PC-3 (cell line): ENCODE data around the gene TMED4. TPM values are rescaled to one million over a fixed set of nuclear protein-coding genes. Genes with fewer than 3 reads are reported as not detected.
"Not testable (repeated sequence)": the region's sequence is repeated elsewhere in the genome, so short reads cannot be mapped to it uniquely, and the experiment has no call there.

Source experiments
- ATAC-seq: fragments of 200-7000 bp; cut with Tn5 transposase; 2 replicates; pipeline ENCODE4 v1.9.1; 2020; ENCODE audit warnings: mild to moderate bottlenecking, moderate library complexity
- BruUV-seq: library from RNA; stranded (reverse); fragments of 400-500 nt; replicated peaks from 2 replicates; lab custom pipeline; 2021; lab: Mats Ljungman, UMichigan
- CTCF ChIA-PET: fragments of 300-600 bp; sonication (Branson Sonifier 250); formaldehyde crosslinking; loops from one replicate; lab custom pipeline; 2022; ENCODE audit warnings: antibody characterized with exemption; lab: Charles Lee
- POLR2A ChIA-PET: fragments of 300-600 bp; sonication (Branson Sonifier 250); formaldehyde crosslinking; loops from one replicate; lab custom pipeline; 2022; ENCODE audit warnings: antibody characterized with exemption; ENCODE audit not compliant: unreplicated experiment; lab: Charles Lee
- DNase-seq: peaks from one replicate; pipeline ENCODE4 v3.0.0-alpha.2; 2015
- H2AFZ ChIP-seq: fragments of 300-600 bp; sonication (generic); 2 replicates; pipeline ENCODE4 v1.6.0; 2016; ENCODE audit warnings: antibody characterized with exemption, low read length
- H3F3A ChIP-seq: fragments of 300-600 bp; sonication (generic); one replicate; pipeline ENCODE4 v1.6.0; 2017; ENCODE audit warnings: antibody characterized with exemption, low read length, control low read depth, mild to moderate bottlenecking; ENCODE audit not compliant: unreplicated experiment
- H3K27ac ChIP-seq: fragments of 300-600 bp; sonication (generic); 2 replicates; pipeline ENCODE4 v1.5.1; 2016; ENCODE audit warnings: mild to moderate bottlenecking, low read length
- H3K27me3 ChIP-seq: fragments of 300-600 bp; sonication (generic); 2 replicates; pipeline ENCODE4 v1.6.1; 2016; ENCODE audit warnings: low read length, mixed read lengths
- H3K36me3 ChIP-seq: fragments of 300-600 bp; sonication (generic); 2 replicates; pipeline ENCODE4 v1.6.1; 2016; ENCODE audit warnings: low read depth, mixed run types, low read length, mixed read lengths
- H3K4me1 ChIP-seq: fragments of 300-600 bp; sonication (generic); 2 replicates; pipeline ENCODE4 v1.5.1; 2016; ENCODE audit warnings: low read length; ENCODE audit not compliant: insufficient read depth
- H3K4me2 ChIP-seq: fragments of 300-600 bp; sonication (generic); 2 replicates; pipeline ENCODE4 v1.6.0; 2016; ENCODE audit warnings: low read length
- H3K4me3 ChIP-seq: fragments of 300-600 bp; sonication (generic); 2 replicates; pipeline ENCODE4 v1.5.1; 2016; ENCODE audit warnings: mild to moderate bottlenecking, low read length, mixed read lengths
- H3K79me2 ChIP-seq: fragments of 300-600 bp; sonication (generic); 2 replicates; pipeline ENCODE4 v1.6.1; 2017; ENCODE audit warnings: low read length, mixed read lengths
- H3K9ac ChIP-seq: fragments of 300-600 bp; sonication (generic); 2 replicates; pipeline ENCODE4 v1.6.0; 2016; ENCODE audit warnings: mild to moderate bottlenecking, low read length
- H3K9me2 ChIP-seq: fragments of 300-600 bp; sonication (generic); replicated peaks from 2 replicates; pipeline ENCODE4 v1.6.1; 2016; ENCODE audit warnings: mixed run types, low read length, mixed read lengths
- H3K9me3 ChIP-seq: fragments of 300-600 bp; sonication (generic); 2 replicates; pipeline ENCODE4 v1.6.1; 2016; ENCODE audit warnings: low read length, mixed read lengths
- H4K20me1 ChIP-seq: fragments of 300-600 bp; sonication (generic); 2 replicates; pipeline ENCODE4 v1.6.1; 2016; ENCODE audit warnings: low read length, mixed read lengths
- CTCF ChIP-seq: fragments of 300-600 bp; sonication (generic); conservative IDR thresholded peaks from 2 replicates; pipeline ENCODE4 v1.5.1; 2017; ENCODE audit warnings: antibody characterized with exemption, low read depth, mild to moderate bottlenecking, low read length
- EZH2 ChIP-seq: fragments of 300-600 bp; sonication (generic); IDR thresholded peaks from one replicate; pipeline ENCODE4 v1.6.1; 2017; ENCODE audit warnings: antibody characterized with exemption, mild to moderate bottlenecking, low read length; ENCODE audit not compliant: unreplicated experiment
- EZH2phosphoT487 ChIP-seq: fragments of 300-600 bp; sonication (generic); IDR thresholded peaks from 2 replicates; pipeline ENCODE4 v1.6.1; 2018; ENCODE audit warnings: mild to moderate bottlenecking, antibody characterized with exemption, low read length, borderline replicate concordance
- intact Hi-C: fragments of 100-400 bp; cut with micrococcal nuclease; formaldehyde crosslinking; loops from 2 replicates; pipeline ENCODE4 v1.9.0; 2023
- total RNA-seq: library from RNA; depleted of rRNA; stranded (reverse); fragments of >200 nt; gene quantifications from 2 replicates; pipeline ENCODE4 v1.2.3, GENCODE V29; 2014

Gene TMED4
- total RNA-seq, 1 experiment from 2014 or later = 80.0 TPM

DNA sequence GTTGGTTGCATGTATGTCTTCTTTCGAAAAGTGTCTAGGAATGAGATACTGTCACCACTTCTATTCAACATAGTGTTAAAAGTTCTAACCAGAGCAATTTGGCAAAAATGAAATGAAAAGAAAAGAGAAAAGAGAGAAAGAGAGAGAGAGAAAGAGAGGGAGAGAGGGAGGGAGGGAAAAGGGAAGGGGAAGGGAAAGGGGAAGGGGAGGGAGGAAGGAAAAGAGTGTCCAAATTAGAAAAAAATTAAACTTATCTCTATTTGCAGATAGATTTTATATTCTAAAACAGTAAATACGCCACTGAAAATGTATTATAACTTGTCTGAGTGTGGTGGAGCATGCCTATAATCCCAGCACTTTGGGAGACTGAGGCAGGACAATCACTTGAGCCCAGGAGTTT, 24.5 kb downstream of the TMED4 start:
- ATAC-seq (no peak), DNase-seq (no peak)
- intact Hi-C loops = no loop called here
- Histone ChIP-seq H4K20me1 (no peaks in the 10 kb centered on the region), H3K4me1 (peaks cover 6% of the 10 kb centered on the region), H3K36me3 (no peaks in the 10 kb centered on the region), H3K9me2 (no peaks in the 10 kb centered on the region), H3K9ac (no peak overlapping the region), H3K79me2 (no peaks in the 10 kb centered on the region), H3K27me3 (no peaks in the 10 kb centered on the region), H3K9me3 (no peaks in the 10 kb centered on the region), H3K4me2 (no peak overlapping the region), H3K27ac (no peak overlapping the region), H2AFZ (no peak overlapping the region), H3F3A (no peaks in the 10 kb centered on the region), H3K4me3 (no peak overlapping the region)
- CTCF ChIA-PET = no interaction called here
- no TSS peak for BruUV-seq
- POLR2A ChIA-PET = no interaction called here
- TF ChIP-seq EZH2 (no peak), CTCF (no peak), EZH2phosphoT487 (no peak)

DNA sequence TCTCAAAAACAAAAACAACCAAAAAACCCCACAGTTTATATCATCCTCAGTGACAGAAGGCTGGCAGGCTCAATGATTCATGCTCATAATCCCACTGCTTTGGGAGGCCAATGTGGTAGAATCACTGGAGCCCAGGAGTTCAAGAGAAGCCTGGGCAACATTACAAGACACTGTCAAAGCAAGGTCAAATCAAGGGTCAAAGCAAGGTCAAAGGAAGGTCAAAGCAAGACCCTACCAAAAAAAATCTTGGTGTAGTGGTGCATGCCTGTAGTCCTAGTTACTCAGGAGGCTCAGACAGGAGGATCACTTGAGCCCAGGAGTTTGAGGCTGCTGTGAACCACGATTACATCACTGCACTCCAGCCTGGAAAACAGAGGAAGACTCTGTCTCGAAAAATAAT, 26.7 kb downstream of the TMED4 start:
- Histone ChIP-seq H3K36me3 (no peaks in the 10 kb centered on the region), H3K4me1 (no peaks in the 10 kb centered on the region), H3K27ac (no peak overlapping the region), H4K20me1 (no peaks in the 10 kb centered on the region), H3K9ac (no peak overlapping the region), H3K27me3 (no peaks in the 10 kb centered on the region), H3K9me2 (no peaks in the 10 kb centered on the region), H3K4me3 (no peak overlapping the region), H3K79me2 (no peaks in the 10 kb centered on the region), H3K9me3 (no peaks in the 10 kb centered on the region), H3F3A (no peaks in the 10 kb centered on the region), H2AFZ (no peak overlapping the region), H3K4me2 (no peak overlapping the region)
- intact Hi-C loops = no loop called here
- TF ChIP-seq EZH2phosphoT487 = no peak
- TF ChIP-seq EZH2 = no peak
- no peak for DNase-seq
- POLR2A ChIA-PET = no interaction called here
- CTCF ChIA-PET = interaction anchor here (0.7 kb wide), 1 partner anchor 7 kb away, joined by 3 read pairs; no protein-coding TSS in a partner anchor
- no peak for ATAC-seq
- no TSS peak for BruUV-seq

- H2AFZ ChIP-seq, ATAC-seq, H3K27me3 ChIP-seq, H3K4me1 ChIP-seq, H3K79me2 ChIP-seq, H4K20me1 ChIP-seq, CTCF ChIA-PET, H3K9me2 ChIP-seq, H3F3A ChIP-seq, H3K9ac ChIP-seq, H3K9me3 ChIP-seq, intact Hi-C loops, POLR2A ChIA-PET, BruUV-seq, H3K27ac ChIP-seq, DNase-seq, H3K4me2 ChIP-seq, H3K36me3 ChIP-seq, H3K4me3 ChIP-seq: not testable (repeated sequence)
These were observed 29.5 kb downstream of the TMED4 start for GRCh38 chr7:44552473-44553005.

DNA sequence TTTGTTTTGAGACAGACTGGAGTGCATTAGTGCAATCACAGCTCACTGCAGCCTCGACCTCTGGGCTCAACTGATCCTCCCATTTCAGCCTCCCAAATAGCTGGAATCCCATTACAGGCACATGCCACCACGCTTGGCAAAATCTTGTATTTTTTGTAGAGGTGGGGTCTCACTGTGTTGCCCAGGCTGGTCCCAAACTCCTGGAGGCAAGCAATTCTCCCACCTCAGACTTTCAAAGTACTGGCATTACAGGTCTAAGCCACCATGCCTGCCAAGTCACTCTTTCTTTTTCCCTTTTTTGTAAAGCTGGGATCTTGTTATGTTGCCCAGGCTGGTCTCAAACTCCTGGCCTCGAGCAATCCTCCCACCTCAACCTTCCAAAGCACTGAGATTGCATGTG, 32.6 kb downstream of the TMED4 start:
- Histone ChIP-seq H3F3A (no peaks in the 10 kb centered on the region), H3K79me2 (no peaks in the 10 kb centered on the region), H2AFZ (no peak overlapping the region), H3K9me3 (no peaks in the 10 kb centered on the region), H3K9ac (no peak overlapping the region), H4K20me1 (no peaks in the 10 kb centered on the region), H3K36me3 (no peaks in the 10 kb centered on the region), H3K4me2 (no peak overlapping the region), H3K4me1 (peaks cover 12% of the 10 kb centered on the region), H3K27ac (no peak overlapping the region), H3K27me3 (no peaks in the 10 kb centered on the region), H3K9me2 (no peaks in the 10 kb centered on the region), H3K4me3 (no peak overlapping the region)
- ATAC-seq (no peak), DNase-seq (no peak)
- intact Hi-C loops = no loop called here
- no peak for TF ChIP-seq CTCF
- no peak for TF ChIP-seq EZH2
- TF ChIP-seq EZH2phosphoT487 = no peak
- ChIA-PET CTCF (no interaction called here), POLR2A (interaction anchor here (0.6 kb wide), 1 partner anchor 57 kb away, joined by 4 read pairs; no protein-coding TSS in a partner anchor)
- BruUV-seq = no TSS peak
